Colon (tissue), 2 donors: ENCODE data around the gene TMEM132C.

ENCODE experiments used
- FAIRE-seq: peaks from 2 replicates; lab custom pipeline; 2012; peaks lifted over from hg19 to GRCh38; lab: Jason Lieb, UNC
- donor health status: control.
- donor health status: control.

Gene TMEM132C

GRCh38 chr12:128420163-128420562 is 153.2 kb downstream of the TMEM132C start:
- no peak for FAIRE-seq

DNA sequence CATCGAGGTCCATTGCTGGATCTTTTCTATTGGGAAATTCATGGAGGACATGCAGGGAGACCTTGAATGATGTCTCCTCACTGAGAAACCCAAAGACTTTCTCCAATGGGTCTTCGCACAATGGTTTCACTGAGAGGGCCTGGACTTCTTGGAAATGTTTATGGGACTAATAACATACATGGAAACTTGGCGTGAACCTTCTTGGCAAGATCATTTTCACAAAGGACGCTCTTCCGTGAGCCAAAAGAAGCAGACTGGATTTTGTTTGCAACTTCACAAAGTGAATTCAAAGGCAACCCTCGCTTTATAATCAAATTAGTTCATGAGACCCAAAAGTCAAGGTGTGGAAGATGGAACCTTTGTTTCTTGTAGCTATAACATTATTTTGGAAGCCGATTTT is 154.4 kb downstream of the TMEM132C start:
- no peak for FAIRE-seq

DNA sequence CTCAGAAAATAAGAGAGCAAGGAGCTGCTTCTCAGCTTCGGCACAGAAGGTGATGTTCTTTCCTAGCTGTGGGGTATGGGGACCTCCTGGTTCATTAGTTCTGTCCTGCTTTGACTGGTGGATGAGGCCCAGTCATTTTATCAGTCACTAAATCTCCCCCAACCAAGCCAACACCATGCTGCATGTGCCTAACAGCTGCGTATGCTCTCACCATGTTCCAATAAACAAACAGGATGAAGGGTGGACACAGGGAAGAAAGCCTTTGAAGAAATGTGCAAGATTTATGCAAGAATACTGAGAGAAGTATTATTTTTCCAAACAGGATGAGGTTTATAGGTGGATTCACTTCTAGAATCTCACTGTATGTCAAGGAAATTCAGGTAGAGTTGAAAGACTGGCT is 156.2 kb downstream of the TMEM132C start:
- FAIRE-seq = no peak

GRCh38 chr12:128424931-128425431 is 158.0 kb downstream of the TMEM132C start:
- FAIRE-seq = no peak

DNA sequence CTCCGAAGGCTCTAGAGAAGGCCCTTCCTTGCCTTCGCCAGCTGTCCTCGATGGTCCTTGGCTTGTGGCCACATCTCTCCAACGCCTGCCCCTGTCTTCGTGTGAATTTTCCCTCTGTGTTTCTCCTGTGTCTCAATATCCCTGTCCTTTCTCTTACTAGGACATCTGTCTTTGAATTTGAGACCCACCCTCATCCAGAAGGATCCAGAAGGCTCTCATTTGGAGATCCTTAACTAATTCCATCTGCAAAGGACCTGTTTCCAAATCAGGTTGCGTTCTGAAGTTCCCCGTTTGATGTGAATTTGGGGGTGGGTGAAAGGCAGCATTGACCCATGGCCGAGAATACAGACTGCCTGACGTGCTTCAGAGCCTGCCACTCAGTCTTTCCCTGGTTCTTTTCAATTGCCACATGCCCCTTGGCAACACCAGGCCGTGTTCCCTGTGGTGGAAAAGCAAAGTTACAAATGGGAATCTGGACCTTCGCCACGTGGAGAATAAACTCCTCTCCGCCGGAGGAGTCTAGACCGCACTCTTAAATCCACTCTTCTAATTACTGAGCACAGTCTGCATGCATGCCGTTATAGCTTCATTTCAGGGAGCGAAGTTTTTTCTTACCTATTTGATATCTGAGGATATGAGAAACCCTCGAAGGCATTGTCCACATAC is 158.8 kb downstream of the TMEM132C start:
- no peak for FAIRE-seq

GRCh38 chr12:128426511-128426910 is 159.5 kb downstream of the TMEM132C start:
- FAIRE-seq = no peak

DNA sequence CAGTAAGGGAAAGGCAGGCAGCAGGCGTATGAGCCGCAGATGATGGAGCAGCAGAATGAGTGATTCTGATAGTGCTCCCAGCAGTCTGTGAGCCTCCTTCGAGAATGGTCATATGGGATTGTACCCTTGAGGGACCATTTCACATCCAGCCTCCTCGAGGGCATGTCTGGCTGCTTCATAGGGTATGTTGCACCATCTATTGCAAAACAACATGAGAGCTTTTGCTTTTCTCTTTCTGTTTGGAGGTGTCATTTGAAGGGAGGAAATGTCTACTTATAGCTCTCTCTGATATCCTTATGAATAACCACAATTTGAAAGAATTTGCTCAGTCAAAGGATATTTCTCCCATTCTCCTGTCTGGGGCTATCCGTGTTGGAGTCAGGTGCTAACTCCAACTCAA is 172.8 kb downstream of the TMEM132C start:
- no peak for FAIRE-seq

DNA sequence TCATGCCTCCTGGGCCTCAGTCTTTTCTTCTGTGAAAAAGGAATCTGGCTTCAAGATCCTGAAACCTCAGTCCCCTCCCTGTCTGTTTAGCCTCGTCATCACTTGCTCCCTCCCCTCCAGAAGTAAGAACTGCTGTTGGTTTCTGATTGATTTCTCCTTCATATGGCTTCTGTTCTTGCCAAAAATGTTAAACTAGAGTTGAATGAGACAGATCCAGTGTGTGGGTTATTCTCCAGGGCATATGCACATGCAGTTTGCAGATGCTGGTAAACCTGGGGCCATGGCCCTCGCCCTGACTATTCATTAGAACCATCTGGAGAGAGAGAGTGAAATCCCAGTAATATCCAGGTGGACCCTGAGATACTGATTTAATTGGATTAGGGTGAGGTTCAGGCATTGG is 175.1 kb downstream of the TMEM132C start:
- FAIRE-seq = no peak

DNA sequence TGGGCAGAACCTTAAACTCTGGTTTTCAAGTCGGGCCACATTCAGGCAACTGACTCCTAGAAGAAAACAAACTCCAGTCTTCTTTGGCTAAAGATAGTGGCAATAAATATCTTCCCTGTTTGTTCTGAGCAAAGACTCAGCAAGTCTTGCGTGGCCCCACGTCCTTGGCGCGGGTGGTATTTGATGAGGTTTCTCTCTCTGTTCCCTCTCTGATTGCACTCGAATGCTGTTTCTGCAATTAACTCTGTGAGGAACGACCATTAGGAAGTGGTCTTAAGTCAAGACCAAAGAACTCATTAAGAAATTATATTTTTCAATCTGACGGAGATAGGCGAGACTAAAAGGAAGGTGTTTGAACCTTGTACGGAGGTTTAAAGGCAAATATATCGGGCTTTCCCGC is 177.6 kb downstream of the TMEM132C start:
- FAIRE-seq = no peak

DNA sequence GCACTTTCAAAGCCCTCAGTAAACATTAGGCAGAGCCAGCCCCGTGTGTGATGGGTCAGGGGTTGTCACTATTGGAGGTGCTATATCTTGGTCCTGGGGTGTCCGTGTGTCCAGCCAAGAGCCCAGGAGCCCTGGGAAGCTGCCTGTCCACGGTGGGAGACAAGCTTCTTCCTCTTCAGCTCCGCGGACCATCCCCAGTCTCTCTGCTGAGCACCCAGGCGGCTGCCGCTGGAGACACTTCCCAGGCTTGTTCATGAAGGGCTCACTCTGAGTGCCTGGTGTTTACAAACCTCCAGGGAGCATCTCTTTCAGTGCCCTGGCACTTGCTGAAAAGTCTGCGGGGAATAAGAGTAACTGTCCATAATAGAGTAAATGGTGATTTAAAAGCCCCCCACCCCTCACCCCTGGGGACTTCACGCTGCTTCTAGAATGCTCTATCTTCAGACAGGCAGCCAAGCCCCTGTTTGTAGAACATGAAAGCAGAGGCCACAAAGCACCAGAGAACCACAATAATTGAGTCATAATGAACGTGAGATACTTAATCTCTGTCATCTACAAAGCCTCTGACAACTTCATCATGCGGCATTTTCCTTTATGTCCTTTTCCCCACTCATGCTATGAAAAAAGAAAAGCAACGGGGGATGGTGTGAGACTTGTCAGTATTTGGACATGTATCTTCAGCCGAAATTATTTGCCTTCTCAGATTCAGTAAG is 178.6 kb downstream of the TMEM132C start:
- FAIRE-seq = no peak

- FAIRE-seq = no peak
Measured at GRCh38 chr12:128449146-128449894, 182.3 kb downstream of the TMEM132C start.

DNA sequence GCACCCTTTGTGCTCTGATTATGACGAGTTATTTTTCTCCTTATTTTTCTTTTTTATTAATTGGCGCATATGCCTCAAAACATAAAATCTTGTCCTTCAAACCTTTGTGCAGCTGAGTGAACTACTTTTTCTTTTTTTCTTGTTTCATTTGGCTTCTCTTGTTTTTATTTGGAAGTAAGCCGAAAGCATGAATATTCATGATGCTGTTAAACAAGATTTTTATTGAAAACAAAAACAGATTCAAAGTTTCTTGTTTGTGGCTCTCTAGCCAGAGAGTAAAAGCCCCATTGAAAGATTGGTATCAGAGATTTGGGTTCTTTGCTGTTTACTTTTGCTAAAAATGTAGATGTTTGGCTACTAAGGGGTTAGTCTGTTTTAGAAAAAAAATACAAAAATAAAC is 183.8 kb downstream of the TMEM132C start:
- no peak for FAIRE-seq

DNA sequence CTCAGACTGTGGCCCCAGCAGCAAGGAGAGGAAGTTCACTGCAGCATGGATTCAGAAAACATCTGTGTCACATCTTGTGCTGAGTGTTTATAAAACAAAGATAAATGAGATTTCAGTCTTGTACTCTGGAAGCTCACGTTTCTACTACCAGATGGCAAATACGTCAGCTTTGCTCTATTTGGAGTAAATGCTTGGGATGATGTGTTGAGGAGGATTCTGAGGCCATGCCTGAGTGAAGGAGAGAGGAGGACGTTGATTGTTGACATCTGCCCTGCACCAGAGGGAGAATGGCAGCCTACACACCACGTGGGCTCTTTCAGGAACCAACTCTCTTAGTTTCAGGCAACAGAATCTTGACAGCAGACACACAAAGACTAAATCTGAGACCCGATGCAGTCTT is 188.9 kb downstream of the TMEM132C start:
- FAIRE-seq = no peak

GRCh38 chr12:128456922-128457321 is 190.0 kb downstream of the TMEM132C start:
- no peak for FAIRE-seq

DNA sequence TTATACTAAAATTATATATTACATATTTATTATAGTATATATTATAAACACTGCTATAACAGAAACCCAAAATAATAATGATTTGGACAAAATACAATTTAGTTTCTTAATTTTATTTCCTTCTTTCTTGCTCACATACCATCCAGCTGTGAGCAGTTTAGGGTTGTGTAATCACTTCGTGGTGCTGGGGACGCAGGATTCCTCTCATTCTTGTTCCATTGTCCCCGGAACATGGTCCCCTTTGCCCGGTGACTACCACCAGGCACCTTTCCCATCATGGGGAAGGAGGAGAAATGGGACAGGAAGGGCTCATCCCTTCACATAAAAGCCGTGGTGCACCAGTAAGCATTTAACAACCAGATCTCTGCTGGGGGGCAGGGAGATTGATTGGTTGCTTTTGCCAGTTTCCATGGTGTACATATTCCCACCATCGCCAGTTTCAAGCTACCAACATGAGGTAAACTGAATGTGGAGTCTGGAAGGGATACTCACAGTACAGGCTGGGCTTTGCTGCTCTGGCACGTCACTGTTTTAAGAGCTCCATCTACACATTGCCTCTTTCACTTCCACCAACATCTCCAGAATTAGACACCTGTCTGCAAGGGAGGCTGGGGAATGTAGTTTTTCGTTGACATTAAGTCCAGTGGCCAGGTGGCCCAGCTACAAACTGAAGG is 191.5 kb downstream of the TMEM132C start:
- no peak for FAIRE-seq

- FAIRE-seq = no peak
Measured at GRCh38 chr12:128459067-128459466, 192.1 kb downstream of the TMEM132C start.

DNA sequence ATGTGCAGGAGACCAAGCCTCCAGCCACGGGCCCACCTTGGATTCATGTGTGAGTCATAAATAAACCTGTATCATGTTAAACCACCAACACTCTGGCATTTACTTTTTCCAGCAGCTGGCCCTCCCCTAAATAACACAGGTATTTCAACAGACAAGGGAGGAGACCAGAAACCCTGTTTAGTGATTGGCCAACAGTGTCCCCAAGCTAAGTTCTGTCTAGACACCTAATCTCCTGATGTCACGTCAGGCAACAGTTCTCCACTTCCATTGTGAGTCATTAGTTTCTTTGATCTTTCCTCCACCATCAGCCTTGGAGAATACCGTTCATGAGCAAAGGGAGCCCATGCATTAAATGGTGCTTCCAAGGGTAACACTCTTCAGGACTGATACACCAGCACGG is 196.9 kb downstream of the TMEM132C start:
- FAIRE-seq = no peak

GRCh38 chr12:128467882-128468281 is 200.9 kb downstream of the TMEM132C start:
- no peak for FAIRE-seq

GRCh38 chr12:128468926-128469325 is 202.0 kb downstream of the TMEM132C start:
- FAIRE-seq = no peak

- no peak for FAIRE-seq
Measured at GRCh38 chr12:128471491-128471890, 204.5 kb downstream of the TMEM132C start.

GRCh38 chr12:128474916-128475315 is 207.9 kb downstream of the TMEM132C start:
- FAIRE-seq = no peak

GRCh38 chr12:128476266-128476665 is 209.3 kb downstream of the TMEM132C start:
- no peak for FAIRE-seq
